K562 treated with DMSO at 1 percent for 48 hours (cell line): ENCODE results near the gene ACSL1. TPM values are rescaled to one million over a fixed set of nuclear protein-coding genes. Genes with fewer than 3 reads are reported as not detected.

Source experiments
- total RNA-seq: library from RNA; unstranded; fragments of 300-600 nt; gene quantifications from 2 replicates; pipeline ENCODE4 v1.2.3, GENCODE V29; 2022; ENCODE audit warnings: low replicate concordance; ENCODE audit errors: extremely low read depth

The ACSL1 gene, protein sequence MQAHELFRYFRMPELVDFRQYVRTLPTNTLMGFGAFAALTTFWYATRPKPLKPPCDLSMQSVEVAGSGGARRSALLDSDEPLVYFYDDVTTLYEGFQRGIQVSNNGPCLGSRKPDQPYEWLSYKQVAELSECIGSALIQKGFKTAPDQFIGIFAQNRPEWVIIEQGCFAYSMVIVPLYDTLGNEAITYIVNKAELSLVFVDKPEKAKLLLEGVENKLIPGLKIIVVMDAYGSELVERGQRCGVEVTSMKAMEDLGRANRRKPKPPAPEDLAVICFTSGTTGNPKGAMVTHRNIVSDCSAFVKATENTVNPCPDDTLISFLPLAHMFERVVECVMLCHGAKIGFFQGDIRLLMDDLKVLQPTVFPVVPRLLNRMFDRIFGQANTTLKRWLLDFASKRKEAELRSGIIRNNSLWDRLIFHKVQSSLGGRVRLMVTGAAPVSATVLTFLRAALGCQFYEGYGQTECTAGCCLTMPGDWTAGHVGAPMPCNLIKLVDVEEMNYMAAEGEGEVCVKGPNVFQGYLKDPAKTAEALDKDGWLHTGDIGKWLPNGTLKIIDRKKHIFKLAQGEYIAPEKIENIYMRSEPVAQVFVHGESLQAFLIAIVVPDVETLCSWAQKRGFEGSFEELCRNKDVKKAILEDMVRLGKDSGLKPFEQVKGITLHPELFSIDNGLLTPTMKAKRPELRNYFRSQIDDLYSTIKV
- not detected in 2 replicates for total RNA-seq

DNA sequence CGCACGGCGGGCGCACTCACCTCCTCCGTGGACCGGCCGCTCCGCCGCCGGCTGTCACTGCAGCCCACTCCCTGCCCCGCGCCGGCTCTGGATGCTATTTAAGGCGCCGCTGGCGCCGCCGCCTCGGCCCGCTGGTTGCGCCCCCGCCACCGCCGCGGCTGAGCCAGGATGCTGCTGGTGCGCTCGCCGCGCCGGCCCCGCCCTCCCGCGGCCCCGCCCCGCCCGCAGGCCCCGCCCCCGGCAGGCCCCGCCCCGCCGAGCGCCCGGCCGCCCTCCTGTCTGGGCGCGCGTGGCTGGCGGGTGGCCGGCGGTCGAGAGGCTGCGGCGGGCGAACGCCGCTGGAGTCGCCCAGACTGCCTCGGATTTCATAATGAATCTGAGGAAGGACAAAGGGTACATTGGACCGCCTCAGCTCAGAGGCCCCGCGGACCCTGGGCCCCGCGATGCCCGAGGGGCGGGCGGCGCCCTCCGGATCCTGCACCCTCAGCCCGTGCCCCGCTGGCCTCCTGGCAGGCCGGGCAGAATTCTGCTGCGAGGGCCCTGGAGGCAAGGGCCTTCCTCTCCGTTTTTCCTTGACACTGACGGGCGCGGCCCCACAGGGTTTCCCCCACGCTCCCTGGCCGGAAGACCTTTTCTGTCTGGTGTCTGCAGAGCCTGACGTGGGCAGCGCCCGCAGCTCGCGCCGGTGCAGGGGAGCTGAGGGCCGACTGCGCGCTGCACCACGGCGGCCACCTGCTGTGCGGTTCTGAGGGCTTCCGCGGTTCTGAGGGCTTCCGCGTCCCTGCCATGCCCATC lies at the start of gene ACSL1:
Gene ACSL1 (minus strand): TSS at position 73 of the 795 bp plus-strand sequence. CDS start 22,454 bp downstream, outside the sequence.

DNA sequence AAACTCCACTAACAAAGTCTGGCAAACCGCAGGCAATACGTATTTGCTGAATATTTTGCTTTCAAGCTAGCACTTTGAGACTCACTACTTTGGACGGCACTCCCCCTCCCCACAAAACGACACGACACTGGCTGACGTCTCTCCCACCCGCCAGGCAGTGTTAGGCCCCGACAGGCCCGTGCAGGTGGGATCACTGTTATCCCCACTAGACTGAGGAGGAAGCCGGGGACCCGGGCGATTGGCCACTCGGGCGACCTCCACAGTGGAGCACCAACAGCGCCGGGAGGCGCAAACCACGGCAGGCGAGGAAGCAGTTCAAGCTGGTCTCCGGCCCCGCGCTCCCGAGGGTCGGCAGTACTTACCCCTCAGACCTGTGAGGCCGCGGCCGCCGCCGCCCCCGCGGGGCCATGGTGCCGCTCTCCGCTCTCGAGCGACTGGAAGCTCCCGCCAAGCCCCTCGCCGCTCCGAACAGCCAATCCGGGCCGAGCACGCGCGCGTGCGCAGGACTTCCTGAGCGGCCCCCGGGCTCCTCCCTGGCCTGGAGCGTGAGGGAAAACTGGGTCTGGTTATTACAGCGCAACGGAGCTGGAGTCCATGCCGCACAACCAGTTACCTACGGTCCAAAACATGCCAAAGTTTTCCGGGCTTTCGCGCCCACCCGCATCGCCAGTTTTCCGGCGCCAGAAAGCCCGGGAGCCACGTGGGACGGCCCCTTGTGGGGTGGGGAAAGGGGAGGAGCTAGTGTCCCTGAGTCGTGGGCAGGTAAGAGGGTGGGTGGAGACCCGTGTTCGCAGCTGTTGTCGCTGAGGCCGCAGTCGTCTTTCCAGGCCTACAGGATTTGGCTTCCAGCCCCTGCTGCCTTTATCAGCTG lies 91.9 kb downstream of the ACSL1 start, which contains the start of gene CENPU:
Gene CENPU (minus strand): TSS at position 443 of the 871 bp plus-strand sequence. CDS start 34 bp downstream, at position 409.

Other genes starting within 250 kb of the ACSL1 start
- gene CASP3, start 176.5 kb downstream of the ACSL1 start, total RNA-seq, result not detected in 2 replicates
- not detected in 2 replicates for gene PRIMPOL, start 176.2 kb downstream of the ACSL1 start, total RNA-seq
- not detected in 2 replicates for gene CENPU, start 91.9 kb downstream of the ACSL1 start, total RNA-seq
- gene HELT, start 192.5 kb upstream of the ACSL1 start, total RNA-seq, result not detected in 2 replicates